Measurements from ENCODE around the gene FIZ1. TPM values are rescaled to one million over a fixed set of nuclear protein-coding genes. Genes with fewer than 3 reads are reported as not detected.

Gene FIZ1
- total and polyA plus RNA-seq, 2 of the 4 experiments (the other 2 are of a cell fraction): 1.3 to 5.9 TPM

DNA sequence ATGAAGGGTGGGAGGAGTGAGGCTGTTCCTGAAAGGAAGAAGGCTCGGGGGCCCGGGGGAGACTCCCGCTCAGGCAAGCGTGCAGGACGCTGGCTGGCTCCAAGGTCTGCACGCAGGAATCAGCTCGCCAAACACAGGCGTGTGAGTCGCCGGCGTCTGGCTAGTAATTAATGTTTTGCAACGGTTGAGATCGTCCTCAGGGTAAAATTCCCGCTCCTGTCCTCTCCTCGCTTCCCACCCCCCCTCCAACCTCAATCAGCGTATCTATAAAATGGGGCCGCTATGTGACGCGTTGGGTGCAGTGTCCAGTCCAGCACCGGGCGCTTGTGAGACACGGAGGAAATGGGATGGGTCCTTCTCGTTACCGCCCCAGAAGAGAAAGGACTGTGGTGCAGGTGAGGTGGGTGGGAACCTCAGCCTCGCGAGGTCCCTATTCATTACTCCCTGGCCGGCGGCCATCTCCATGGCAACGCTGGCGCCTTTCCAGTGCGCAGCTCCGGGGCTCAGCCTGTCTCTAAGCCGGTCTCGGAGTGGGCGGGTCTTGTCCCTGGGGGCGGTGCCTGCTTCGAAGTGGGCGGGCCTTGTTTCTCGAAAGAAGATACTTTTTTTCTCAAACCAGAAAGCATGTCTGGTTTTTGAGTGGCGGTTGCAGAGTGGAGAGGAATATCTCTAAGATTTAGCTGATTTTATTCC lies 12.2 kb downstream of the FIZ1 start:
- in situ Hi-C loops (cut with MboI; ENCODE audit: low sequenced_read_pairs): no loop called here
- peak; percentile 86 for DNase-seq
- Histone ChIP-seq H3K9me3 (ENCODE audit: control insufficient read depth, insufficient read depth, low read length) (no peaks in the 10 kb centered on the region), H3K4ac (ENCODE audit: low read depth, low read length) (peak overlapping the region; percentile 24; the same call in 1 of the 2 replicates), H3K23ac (ENCODE audit: low read depth, low read length) (peak overlapping the region; percentile 31; the same call in 1 of the 2 replicates), H3K4me1 (ENCODE audit: control insufficient read depth, insufficient read depth, low read length) (peaks cover 10% of the 10 kb centered on the region), H2BK15ac (ENCODE audit: low read depth, low read length) (no peak overlapping the region), H3K27ac (ENCODE audit: insufficient read depth, low read length) (no peak overlapping the region), H4K20me1 (ENCODE audit: insufficient read depth, low read length) (no peaks in the 10 kb centered on the region), H2AK9ac (replicated peaks; ENCODE audit: low read depth, low read length, poor library complexity) (peak overlapping the region; percentile 38), H3K79me1 (ENCODE audit: low read depth in 1 of 2, low read length in 2 of 2) (no peaks in the 10 kb centered on the region; a peak in 1 of 4 replicates), H2BK120ac (ENCODE audit: low read depth, low read length) (no peak overlapping the region), H3K18ac (ENCODE audit: low read depth, low read length) (no peak overlapping the region), H3K56ac (ENCODE audit: extremely low read depth, insufficient read depth, low read length) (no peak overlapping the region), H2BK5ac (ENCODE audit: low read depth, low read length, poor library complexity, severe bottlenecking) (no peak overlapping the region), H3K4me3 (ENCODE audit: insufficient read depth, low read depth, low read length) (peak overlapping the region; percentile 26), H3K9ac (ENCODE audit: low read depth, low read length) (no peak overlapping the region), H3K14ac (replicated peaks; ENCODE audit: low read depth, low read length) (0 out of 2 replicates have a peak overlapping the region, but pooled peaks have one; percentile 67), H2BK20ac (ENCODE audit: low read depth, low read length) (no peak overlapping the region), H4K5ac (ENCODE audit: low read depth, low read length) (no peak overlapping the region), H2AFZ (replicated peaks; ENCODE audit: low read length, poor library complexity) (peak overlapping the region; percentile 93), H4K8ac (ENCODE audit: low read depth in 2 of 2, low read length in 2 of 2) (peak overlapping the region in 1 of 2 experiments; percentile 79; a peak in 3 of 4 replicates), H3K4me2 (ENCODE audit: low read depth, low read length) (peak overlapping the region; percentile 76), H3K36me3 (ENCODE audit: control insufficient read depth, insufficient read depth, low read length) (peaks cover 7% of the 10 kb centered on the region), H2AK5ac (ENCODE audit: low read depth, low read length) (no peak overlapping the region), H3K27me3 (ENCODE audit: control insufficient read depth, insufficient read depth, low read length) (no peaks in the 10 kb centered on the region), H3K9me1 (ENCODE audit: insufficient read depth, low read length) (peaks cover 3% of the 10 kb centered on the region), H4K91ac (ENCODE audit: insufficient read depth, low read depth, low read length) (no peak overlapping the region; the same call in 1 of the 2 replicates)
- peak; percentile 84 for ATAC-seq (ENCODE audit: low read depth)
- CTCF ChIA-PET: interaction anchor here (0.6 to 1.0 kb wide), 2 partner anchors 19 to 178 kb away, joined by 3 read pairs; no protein-coding TSS in a partner anchor
- POLR2A ChIA-PET (ENCODE audit: unreplicated experiment): no interaction called here
- no TSS peak for BruUV-seq (replicated peaks)
- intact Hi-C loops (cut with micrococcal nuclease): no loop called here
- WGBS, 2 experiments (ENCODE audit: extremely low coverage in 2 of 2, insufficient read length in 1 of 2): 5% methylated on average over 4 of the region's 40 CpGs; no CpG with 5 or more reads in 1 of the 2 experiments
- dilution Hi-C loops (cut with HindIII; ENCODE audit: low sequenced_read_pairs, unreplicated experiment): no loop called here
- TF ChIP-seq MXI1 (IDR thresholded peaks at IDR 0.05; ENCODE audit: borderline replicate concordance, low read depth, low read length) (no peak), FOS (IDR thresholded peaks at IDR 0.05; ENCODE audit: low read depth, low read length) (no peak), SMC3 (IDR thresholded peaks at IDR 0.05; ENCODE audit: low read depth, low read length) (no peak), MAFK (IDR thresholded peaks at IDR 0.05; ENCODE audit: low read depth, low read length) (no peak), RAD21 (IDR thresholded peaks at IDR 0.05; ENCODE audit: low read length) (no peak), BHLHE40 (IDR thresholded peaks at IDR 0.05; ENCODE audit: low read depth, low read length) (no peak), POLR2A (IDR thresholded peaks at IDR 0.05; ENCODE audit: low read depth, low read length) (no peak), CHD1 (IDR thresholded peaks at IDR 0.05; ENCODE audit: low read depth, low read length) (no peak), CEBPB (IDR thresholded peaks at IDR 0.05; ENCODE audit: low read depth, low read length) (no peak), RFX5 (IDR thresholded peaks at IDR 0.05; ENCODE audit: low read depth, low read length) (no peak), RCOR1 (IDR thresholded peaks at IDR 0.05; ENCODE audit: insufficient replicate concordance, low read length) (no peak), NFE2L2 (IDR thresholded peaks at IDR 0.05; ENCODE audit: low read depth, low read length) (no peak), MAZ (IDR thresholded peaks at IDR 0.05; ENCODE audit: borderline replicate concordance, low read depth, low read length) (no peak)
- TF ChIP-seq, protein P1, sequence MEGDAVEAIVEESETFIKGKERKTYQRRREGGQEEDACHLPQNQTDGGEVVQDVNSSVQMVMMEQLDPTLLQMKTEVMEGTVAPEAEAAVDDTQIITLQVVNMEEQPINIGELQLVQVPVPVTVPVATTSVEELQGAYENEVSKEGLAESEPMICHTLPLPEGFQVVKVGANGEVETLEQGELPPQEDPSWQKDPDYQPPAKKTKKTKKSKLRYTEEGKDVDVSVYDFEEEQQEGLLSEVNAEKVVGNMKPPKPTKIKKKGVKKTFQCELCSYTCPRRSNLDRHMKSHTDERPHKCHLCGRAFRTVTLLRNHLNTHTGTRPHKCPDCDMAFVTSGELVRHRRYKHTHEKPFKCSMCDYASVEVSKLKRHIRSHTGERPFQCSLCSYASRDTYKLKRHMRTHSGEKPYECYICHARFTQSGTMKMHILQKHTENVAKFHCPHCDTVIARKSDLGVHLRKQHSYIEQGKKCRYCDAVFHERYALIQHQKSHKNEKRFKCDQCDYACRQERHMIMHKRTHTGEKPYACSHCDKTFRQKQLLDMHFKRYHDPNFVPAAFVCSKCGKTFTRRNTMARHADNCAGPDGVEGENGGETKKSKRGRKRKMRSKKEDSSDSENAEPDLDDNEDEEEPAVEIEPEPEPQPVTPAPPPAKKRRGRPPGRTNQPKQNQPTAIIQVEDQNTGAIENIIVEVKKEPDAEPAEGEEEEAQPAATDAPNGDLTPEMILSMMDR (conservative IDR thresholded peaks at IDR 0.05; ENCODE audit: low read depth, low read length): no peak
- TF ChIP-seq, protein P2, sequence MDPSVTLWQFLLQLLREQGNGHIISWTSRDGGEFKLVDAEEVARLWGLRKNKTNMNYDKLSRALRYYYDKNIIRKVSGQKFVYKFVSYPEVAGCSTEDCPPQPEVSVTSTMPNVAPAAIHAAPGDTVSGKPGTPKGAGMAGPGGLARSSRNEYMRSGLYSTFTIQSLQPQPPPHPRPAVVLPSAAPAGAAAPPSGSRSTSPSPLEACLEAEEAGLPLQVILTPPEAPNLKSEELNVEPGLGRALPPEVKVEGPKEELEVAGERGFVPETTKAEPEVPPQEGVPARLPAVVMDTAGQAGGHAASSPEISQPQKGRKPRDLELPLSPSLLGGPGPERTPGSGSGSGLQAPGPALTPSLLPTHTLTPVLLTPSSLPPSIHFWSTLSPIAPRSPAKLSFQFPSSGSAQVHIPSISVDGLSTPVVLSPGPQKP (IDR thresholded peaks at IDR 0.05; ENCODE audit: borderline replicate concordance, low read depth, low read length): no peak
